A549 (cell line): ENCODE results near the gene TAL1. TPM values are rescaled to one million over a fixed set of nuclear protein-coding genes. Genes with fewer than 3 reads are reported as not detected.

ENCODE experiments used
- ATAC-seq, 2 experiments: fragments of 200-7000 bp in 1 of 2; fragments of >200 bp in 1 of 2; cut with Nextera tagmentation in 1 of 2; cut with Tn5 transposase in 1 of 2; 3 replicates each; pipeline versions ENCODE4 v1.8.0 to v1.9.1; 2018 to 2020; ENCODE audit warnings: mild to moderate bottlenecking in 1 of 2, moderate library complexity in 1 of 2
- CTCF ChIA-PET: fragments of 300-600 bp; sonication (Branson Sonifier 250); formaldehyde crosslinking; extraction: SDS; loops from one replicate; lab custom pipeline; 2021; ENCODE audit warnings: antibody characterized with exemption, inconsistent platforms; lab: Yijun Ruan, JAX
- POLR2A ChIA-PET: fragments of 350-600 bp; formaldehyde crosslinking; extraction: SDS; loops from one replicate; lab custom pipeline; 2021; ENCODE audit warnings: antibody characterized with exemption, inconsistent platforms; lab: Yijun Ruan, JAX
- DNase-seq, 2 experiments: peaks; one replicate each; pipeline versions ENCODE4 v3.0.0 to v3.0.0-alpha.2; 2011 to 2016; ENCODE audit warnings: low read depth in 1 of 2, low spot score in 1 of 2
- FAIRE-seq: peaks from 2 replicates; lab custom pipeline; 2011; peaks lifted over from hg19 to GRCh38; lab: Jason Lieb, UNC
- H3K27ac ChIP-seq, 2 experiments: fragments of >200 bp; sonication (Bioruptor Twin); formaldehyde crosslinking; 3 replicates each; pipeline ENCODE4 v1.5.1; 2016 to 2017
- H3K4me1 ChIP-seq: fragments of >200 bp; sonication (Bioruptor Twin); formaldehyde crosslinking; 3 replicates; pipeline ENCODE4 v1.6.1; 2016
- H3K4me2 ChIP-seq: fragments of >200 bp; sonication (Bioruptor Twin); formaldehyde crosslinking; 3 replicates; pipeline ENCODE4 v1.6.1; 2016
- H3K4me3 ChIP-seq: fragments of >200 bp; sonication (Bioruptor Twin); formaldehyde crosslinking; 3 replicates; pipeline ENCODE4 v1.5.1; 2016
- H3K9me3 ChIP-seq: fragments of >200 bp; sonication (Bioruptor Twin); formaldehyde crosslinking; 3 replicates; pipeline ENCODE4 v1.6.1; 2016
- BHLHE40 ChIP-seq: IDR thresholded peaks from 2 replicates; pipeline ENCODE4 v1.6.1; 2012; ENCODE audit warnings: low read depth, low read length, inconsistent platforms
- CBX2 ChIP-seq: fragments of 200-600 bp; sonication (generic); IDR thresholded peaks from 2 replicates; pipeline ENCODE4 v1.6.1; 2016; ENCODE audit warnings: low read depth, mild to moderate bottlenecking, borderline replicate concordance
- CBX8 ChIP-seq: fragments of 200-600 bp; sonication (generic); IDR thresholded peaks from 2 replicates; pipeline ENCODE4 v1.6.1; 2016
- CEBPB ChIP-seq, 2 experiments: fragments of >200 bp in 1 of 2; sonication (Bioruptor Twin) in 1 of 2; formaldehyde crosslinking in 1 of 2; IDR thresholded peaks; 2 replicates each; pipeline ENCODE4 v1.6.1; 2012 to 2016
- FOXS1 ChIP-seq: fragments of 250-450 bp; sonication (Bioruptor Pico); IDR thresholded peaks from 2 replicates; pipeline ENCODE4 v1.5.0; 2020; ENCODE audit warnings: mild to moderate bottlenecking, moderate library complexity
- MAX ChIP-seq: IDR thresholded peaks from 2 replicates; pipeline ENCODE4 v1.6.1; 2012
- MAZ ChIP-seq: fragments of 150-350 bp; IDR thresholded peaks from 2 replicates; pipeline ENCODE4 v1.6.1; 2014; ENCODE audit warnings: antibody characterized with exemption, low read depth, low read length, borderline replicate concordance
- RCOR1 ChIP-seq: fragments of 150-350 bp; IDR thresholded peaks from 2 replicates; pipeline ENCODE4 v1.6.1; 2014; ENCODE audit warnings: antibody characterized with exemption, low read length, low read depth
- RFX5 ChIP-seq: fragments of 450-650 bp; IDR thresholded peaks from 2 replicates; pipeline ENCODE4 v1.7.1; 2014; ENCODE audit warnings: antibody characterized with exemption, mild to moderate bottlenecking, moderate library complexity
- RNF2 ChIP-seq: fragments of 200-600 bp; sonication (generic); IDR thresholded peaks from 2 replicates; pipeline ENCODE4 v1.6.1; 2016; ENCODE audit warnings: low read depth, mild to moderate bottlenecking, antibody characterized with exemption, moderate library complexity, borderline replicate concordance
- ZFP36 ChIP-seq: fragments of 450-650 bp; IDR thresholded peaks from 2 replicates; pipeline ENCODE4 v1.6.1; 2014; ENCODE audit warnings: borderline replicate concordance; ENCODE audit not compliant: partially characterized antibody
- ZNF302 ChIP-seq: fragments of 250-450 bp; sonication (Bioruptor Pico); IDR thresholded peaks from 2 replicates; pipeline ENCODE4 v1.9.0; 2021; ENCODE audit warnings: inconsistent platforms, mild to moderate bottlenecking, moderate library complexity
- WGBS: methylation state at CpG from one replicate; pipeline ENCODE4 v1.1.6; 2017; ENCODE audit errors: missing lambda C conversion rate; 5-methylcytosine and 5-hydroxymethylcytosine counted together
- polyA plus RNA-seq, 4 experiments: library from polyadenylated mRNA; depleted of rRNA in 3 of 4; stranded (reverse); fragments of >200 nt; fragmentation: RNase III in 1 of 4; extraction: RNeasy Plus Mini Kit Qiagen cat#74134 plus additional on column Dnase treatment in 1 of 4; gene quantifications; 2 replicates in 3 of 4; 3 replicates in 1 of 4; pipeline ENCODE4 v1.2.3, GENCODE V29; 2011 to 2017
- TF ChIP-seq, protein P1 (sequence below): fragments of 450-650 bp; IDR thresholded peaks from 2 replicates; pipeline ENCODE4 v1.6.1; 2014; ENCODE audit warnings: antibody characterized with exemption

The TAL1 gene
- polyA plus RNA-seq, 2 of the 4 experiments (the other 2 are of a cell fraction): not detected

DNA sequence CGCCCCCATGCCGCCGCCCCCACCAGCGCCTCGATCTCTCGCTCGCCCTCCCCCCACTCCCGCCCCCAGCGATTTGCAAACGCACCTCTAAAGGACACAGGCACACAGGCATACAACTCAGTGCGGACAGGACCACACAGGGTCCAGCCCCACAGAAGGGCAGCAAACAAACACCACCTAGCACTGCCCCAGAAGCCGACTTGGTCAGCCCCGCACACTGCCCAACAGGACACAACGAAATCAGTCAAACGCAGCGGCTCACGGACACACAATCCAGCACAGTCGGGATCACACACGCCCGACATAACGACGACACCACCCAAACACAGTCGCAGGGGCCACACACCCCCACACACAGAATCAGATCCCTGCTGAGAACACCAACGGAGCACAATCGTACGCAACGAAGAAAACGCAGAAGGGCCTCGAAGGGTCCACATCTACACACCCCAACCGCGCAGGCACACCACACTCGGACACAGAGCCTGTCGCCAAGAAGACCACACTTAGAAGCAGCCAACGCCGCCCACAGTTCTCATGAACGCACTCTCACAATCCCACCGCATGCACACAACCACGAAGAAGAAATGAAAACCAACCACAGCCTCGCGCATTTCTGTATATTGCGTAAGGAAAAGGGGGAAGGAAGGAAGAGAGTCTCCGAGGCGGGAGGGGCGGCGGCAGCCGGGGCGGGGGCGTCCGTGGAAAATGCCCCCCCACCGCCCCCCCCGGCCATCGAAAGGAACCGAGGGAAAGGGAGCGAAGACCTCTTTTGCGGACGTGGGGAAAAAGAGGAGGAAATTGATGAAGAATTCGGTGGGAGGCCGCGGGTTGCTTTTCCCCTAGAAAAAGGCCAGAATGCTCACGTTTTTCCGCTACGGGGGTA, 481 bp downstream of the TAL1 start:
- 11% methylated on average over 41 of the region's 62 CpGs for WGBS
- POLR2A ChIA-PET: no interaction called here
- FAIRE-seq: no peak

GRCh38 chr1:47230692-47231300, 1.2 kb downstream of the TAL1 start:
- no peak for DNase-seq
- 59% methylated on average over 14 of the region's 44 CpGs for WGBS
- peak overlapping the region; percentile 49; the same call in 2 of the 3 replicates for H3K4me3 ChIP-seq
- ChIA-PET POLR2A (no interaction called here), CTCF (no interaction called here)
- H3K4me2 ChIP-seq: peak overlapping the region; percentile 95
- H3K9me3 ChIP-seq: no peaks in the 10 kb centered on the region
- no peak overlapping the region for H3K27ac ChIP-seq
- ATAC-seq: peak in 1 of 2 experiments; percentile 30; a peak in 1 of 6 replicates
- no peak for FAIRE-seq
- H3K4me1 ChIP-seq: peaks cover 8% of the 10 kb centered on the region; the same call in 1 of the 3 replicates
- TF ChIP-seq, protein P1, sequence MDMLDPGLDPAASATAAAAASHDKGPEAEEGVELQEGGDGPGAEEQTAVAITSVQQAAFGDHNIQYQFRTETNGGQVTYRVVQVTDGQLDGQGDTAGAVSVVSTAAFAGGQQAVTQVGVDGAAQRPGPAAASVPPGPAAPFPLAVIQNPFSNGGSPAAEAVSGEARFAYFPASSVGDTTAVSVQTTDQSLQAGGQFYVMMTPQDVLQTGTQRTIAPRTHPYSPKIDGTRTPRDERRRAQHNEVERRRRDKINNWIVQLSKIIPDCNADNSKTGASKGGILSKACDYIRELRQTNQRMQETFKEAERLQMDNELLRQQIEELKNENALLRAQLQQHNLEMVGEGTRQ: no peak
- TF ChIP-seq MAZ: no peak
- no peak for TF ChIP-seq RFX5
- TF ChIP-seq ZFP36: no peak
- TF ChIP-seq CBX8: no peak
- no peak for TF ChIP-seq FOXS1

More for the DNA sequence above, 481 bp downstream of the TAL1 start:
- CTCF ChIA-PET: no interaction called here
- Histone ChIP-seq H3K4me1 (peaks cover 8% of the 10 kb centered on the region; the same call in 1 of the 3 replicates), H3K4me2 (peak overlapping the region; percentile 95), H3K27ac (peak overlapping the region in 1 of 2 experiments; percentile 39; a peak in 1 of 6 replicates), H3K9me3 (no peaks in the 10 kb centered on the region), H3K4me3 (peak overlapping the region; percentile 49)
- DNase-seq: peak in 1 of 2 experiments; percentile 17
- TF ChIP-seq CEBPB (IDR thresholded peaks at IDR 0.05) (peak in 1 of 2 experiments; percentile 51; a peak in 1 of 4 replicates), RCOR1 (no peak), MAX (0 out of 2 replicates have a peak, but pooled peaks have one; percentile 16), ZFP36 (peak; percentile 98), CBX8 (peak; percentile 100), ZNF302 (CRISPR knock-in tag) (no peak), CBX2 (peak; percentile 70; the same call in 1 of the 2 replicates), RNF2 (peak; percentile 100)
- peak; percentile 22 to 66; a peak in 3 of 6 replicates for ATAC-seq

DNA sequence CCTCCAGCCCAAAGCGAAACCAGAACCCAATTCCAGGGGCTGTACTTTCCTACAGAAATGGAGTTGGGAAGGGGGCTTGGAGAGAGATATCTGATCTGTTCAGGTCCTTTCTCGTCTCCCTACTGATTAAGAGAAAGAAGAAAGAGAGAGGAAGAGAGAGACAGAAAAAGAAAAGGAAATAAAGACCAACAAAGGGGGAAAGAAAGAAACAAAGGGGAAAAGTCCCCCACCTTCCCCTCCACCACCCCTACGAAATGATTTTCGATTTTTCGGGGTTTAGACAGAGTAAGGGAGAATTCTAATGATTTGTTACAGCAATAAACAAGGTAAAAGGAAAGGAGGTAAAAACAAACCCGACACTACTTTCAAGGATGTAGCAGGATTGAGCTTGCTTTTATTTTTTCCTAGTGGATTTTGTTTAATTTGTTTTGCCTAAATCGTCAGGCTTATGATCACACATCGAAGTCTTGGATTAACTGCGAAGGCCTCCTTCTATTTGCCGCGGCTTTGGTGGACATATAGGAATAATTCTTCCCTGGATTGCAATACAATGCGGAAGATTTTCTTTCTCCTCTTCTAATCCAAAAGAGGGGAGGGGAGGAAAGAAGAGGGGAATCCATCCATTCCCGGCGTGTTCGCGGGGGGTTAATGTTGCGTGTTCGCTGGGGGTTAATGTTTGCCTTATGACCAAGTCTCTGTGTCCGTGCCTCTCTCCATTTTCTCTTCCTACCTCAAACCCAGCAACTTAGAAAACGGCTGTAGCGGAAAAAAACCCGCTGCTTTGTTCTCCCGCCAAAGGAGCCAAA, 1.9 kb downstream of the TAL1 start:
- H3K9me3 ChIP-seq: no peaks in the 10 kb centered on the region
- ATAC-seq: no peak
- DNase-seq: no peak
- no peak overlapping the region for H3K27ac ChIP-seq
- FAIRE-seq: no peak
- no peak for TF ChIP-seq BHLHE40
- H3K4me1 ChIP-seq: peaks cover 8% of the 10 kb centered on the region; the same call in 1 of the 3 replicates
- ChIA-PET CTCF (no interaction called here), POLR2A (no interaction called here)
- H3K4me3 ChIP-seq: no peak overlapping the region
- no peak overlapping the region for H3K4me2 ChIP-seq
- WGBS: 71% methylated on average over 23 of the region's 23 CpGs
